B cell (primary cell): ENCODE measurements around the gene ELFN1.

Experiments used
- CTCF ChIP-seq: fragments of 200-600 bp; IDR thresholded peaks from one replicate; pipeline ENCODE4 v1.8.0; 2022; ENCODE audit warnings: antibody characterized with exemption, mild to moderate bottlenecking
- EZH2 ChIP-seq: IDR thresholded peaks from 2 replicates; pipeline ENCODE4 v1.6.1; 2012; ENCODE audit warnings: borderline replicate concordance, low read depth, mild to moderate bottlenecking, moderate library complexity, low read length; ENCODE audit not compliant: insufficient read depth, poor library complexity, severe bottlenecking

- TF ChIP-seq CTCF (no peak), EZH2 (no peak)
These were observed 62.0 kb downstream of the ELFN1 start for GRCh38 chr7:1732072-1732471.
